ENCODE results near the gene CLCA4.

CLCA4 gene

DNA sequence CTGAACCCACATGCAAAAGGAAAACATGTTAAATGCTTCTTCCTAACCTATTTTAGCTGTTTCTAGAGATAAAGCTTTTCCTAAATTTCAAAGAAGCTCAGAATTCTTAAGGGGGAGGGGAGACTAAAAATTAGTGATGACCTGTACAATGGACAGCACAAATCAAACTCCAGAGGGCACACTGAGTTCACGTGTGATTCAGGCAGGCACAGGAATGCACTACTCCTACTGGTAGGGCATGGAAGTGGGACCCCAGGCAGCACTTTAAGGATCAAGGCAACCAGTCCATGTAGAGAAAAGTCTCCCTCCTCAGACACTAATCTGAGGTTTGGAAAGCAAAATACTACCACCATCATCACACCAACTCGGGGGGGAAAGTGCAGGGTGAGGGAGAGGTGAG is 31.3 kb upstream of the CLCA4 start:
- peak; percentile 44 for DNase-seq (ENCODE audit: low read depth)
- no peak overlapping the region for H3K4me3 ChIP-seq (ENCODE audit: control insufficient read depth, low read depth, low read length)
- TF ChIP-seq, protein P1, sequence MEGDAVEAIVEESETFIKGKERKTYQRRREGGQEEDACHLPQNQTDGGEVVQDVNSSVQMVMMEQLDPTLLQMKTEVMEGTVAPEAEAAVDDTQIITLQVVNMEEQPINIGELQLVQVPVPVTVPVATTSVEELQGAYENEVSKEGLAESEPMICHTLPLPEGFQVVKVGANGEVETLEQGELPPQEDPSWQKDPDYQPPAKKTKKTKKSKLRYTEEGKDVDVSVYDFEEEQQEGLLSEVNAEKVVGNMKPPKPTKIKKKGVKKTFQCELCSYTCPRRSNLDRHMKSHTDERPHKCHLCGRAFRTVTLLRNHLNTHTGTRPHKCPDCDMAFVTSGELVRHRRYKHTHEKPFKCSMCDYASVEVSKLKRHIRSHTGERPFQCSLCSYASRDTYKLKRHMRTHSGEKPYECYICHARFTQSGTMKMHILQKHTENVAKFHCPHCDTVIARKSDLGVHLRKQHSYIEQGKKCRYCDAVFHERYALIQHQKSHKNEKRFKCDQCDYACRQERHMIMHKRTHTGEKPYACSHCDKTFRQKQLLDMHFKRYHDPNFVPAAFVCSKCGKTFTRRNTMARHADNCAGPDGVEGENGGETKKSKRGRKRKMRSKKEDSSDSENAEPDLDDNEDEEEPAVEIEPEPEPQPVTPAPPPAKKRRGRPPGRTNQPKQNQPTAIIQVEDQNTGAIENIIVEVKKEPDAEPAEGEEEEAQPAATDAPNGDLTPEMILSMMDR (conservative IDR thresholded peaks at IDR 0.05; ENCODE audit: control insufficient read depth, insufficient read depth, low read depth, low read length) = peak; percentile 40

DNA sequence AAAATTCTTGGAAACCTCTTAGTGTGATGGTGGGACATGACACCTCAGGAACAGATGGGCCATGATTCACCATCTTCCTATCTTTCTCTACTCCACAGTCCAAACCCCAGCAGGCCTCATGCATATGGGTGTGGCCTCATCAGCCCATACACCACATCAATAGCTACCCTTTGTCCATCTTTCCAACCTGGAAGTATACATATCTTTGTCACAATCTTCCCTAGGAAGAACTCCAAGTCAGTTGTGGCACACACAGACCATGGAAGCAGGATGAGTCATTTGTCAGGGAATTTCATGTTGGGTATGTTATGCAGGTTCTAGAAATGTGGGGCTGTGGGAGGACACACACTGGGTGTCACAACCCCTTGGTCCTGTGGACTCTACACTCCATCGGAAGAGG is 30.5 kb upstream of the CLCA4 start:
- TF ChIP-seq, protein P1 (conservative IDR thresholded peaks at IDR 0.05; ENCODE audit: control insufficient read depth, insufficient read depth, low read depth, low read length) = no peak
- peak; percentile 17 for DNase-seq (ENCODE audit: low read depth)
- H3K4me3 ChIP-seq (ENCODE audit: control insufficient read depth, low read depth, low read length) = no peak overlapping the region

DNA sequence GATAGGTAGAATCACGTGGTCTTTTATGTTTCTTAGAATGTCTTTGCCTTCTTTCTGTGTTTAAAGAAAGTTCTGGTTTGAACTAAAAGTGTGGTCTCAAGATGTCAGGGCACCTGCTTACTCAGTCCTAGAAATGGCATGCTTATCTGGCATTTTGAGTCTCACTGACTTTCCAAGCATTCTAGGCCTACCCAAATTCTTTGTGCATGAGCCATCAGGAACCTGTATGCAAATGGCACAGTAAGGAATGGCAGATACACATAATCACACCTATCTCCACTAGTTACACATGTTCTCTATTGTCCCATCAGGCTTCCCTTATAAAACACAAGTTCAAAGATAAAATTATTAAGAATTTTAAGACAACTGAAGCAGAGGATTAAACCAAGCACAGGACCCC is 29.5 kb upstream of the CLCA4 start:
- TF ChIP-seq, protein P1 (conservative IDR thresholded peaks at IDR 0.05; ENCODE audit: control insufficient read depth, insufficient read depth, low read depth, low read length) = no peak
- DNase-seq (ENCODE audit: low read depth) = no peak
- no peak overlapping the region for H3K4me3 ChIP-seq (ENCODE audit: control insufficient read depth, low read depth, low read length)

DNA sequence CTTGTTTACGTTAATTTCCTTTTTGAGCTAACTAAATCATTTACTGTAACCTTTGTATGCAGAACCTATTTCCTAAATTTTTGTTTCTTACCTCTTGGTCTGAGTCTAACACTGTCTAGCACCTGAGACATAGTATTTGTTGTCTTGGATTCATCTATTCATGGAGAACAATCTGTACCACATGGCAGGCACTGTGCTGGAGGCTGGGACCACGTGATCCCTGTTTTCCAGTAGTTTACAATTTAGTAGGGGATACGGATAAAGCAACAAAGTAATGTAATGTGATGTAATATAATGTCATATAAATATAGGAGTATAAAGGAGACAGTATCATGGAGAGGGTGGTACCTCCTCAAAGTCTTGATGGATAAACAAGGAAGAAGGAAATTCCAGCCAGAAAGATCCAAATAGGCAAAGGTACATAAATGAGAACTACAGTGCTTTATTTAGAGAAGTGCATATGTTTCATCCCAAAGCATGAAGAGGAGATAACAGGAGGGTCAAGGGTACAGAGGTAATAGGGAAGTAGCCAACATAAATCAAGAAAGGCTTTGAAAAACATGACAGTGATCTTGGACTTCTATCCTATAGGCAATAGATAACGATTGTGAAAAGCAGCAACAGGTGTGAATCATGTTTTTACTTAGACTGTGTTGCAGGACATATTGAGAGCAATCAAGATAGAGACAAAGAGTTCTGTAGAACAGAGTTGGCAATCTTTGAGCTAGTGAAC is 25.9 kb upstream of the CLCA4 start:
- no peak overlapping the region for H3K4me3 ChIP-seq (ENCODE audit: control insufficient read depth, low read depth, low read length)
- TF ChIP-seq, protein P1 (conservative IDR thresholded peaks at IDR 0.05; ENCODE audit: control insufficient read depth, insufficient read depth, low read depth, low read length) = no peak
- DNase-seq (ENCODE audit: low read depth) = no peak

DNA sequence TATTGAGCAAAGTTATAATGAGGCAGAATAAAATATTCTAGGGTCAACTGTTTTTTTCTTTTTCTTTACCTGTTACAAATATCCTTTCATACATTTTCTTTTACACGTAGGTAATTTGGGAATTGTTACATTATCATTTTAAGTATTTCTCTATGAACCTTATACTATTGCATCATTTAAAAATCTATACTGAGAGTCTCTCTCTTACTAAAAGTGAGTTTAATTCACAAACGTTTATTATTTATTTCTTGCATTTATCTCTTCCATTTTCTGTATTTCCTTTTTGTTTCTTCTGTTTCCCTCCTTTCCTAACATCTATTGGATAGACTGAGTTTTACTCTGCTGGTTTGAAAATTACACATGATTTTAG is 25.4 kb upstream of the CLCA4 start:
- TF ChIP-seq, protein P1 (conservative IDR thresholded peaks at IDR 0.05; ENCODE audit: control insufficient read depth, insufficient read depth, low read depth, low read length) = no peak
- no peak overlapping the region for H3K4me3 ChIP-seq (ENCODE audit: control insufficient read depth, low read depth, low read length)
- DNase-seq (ENCODE audit: low read depth) = no peak

DNA sequence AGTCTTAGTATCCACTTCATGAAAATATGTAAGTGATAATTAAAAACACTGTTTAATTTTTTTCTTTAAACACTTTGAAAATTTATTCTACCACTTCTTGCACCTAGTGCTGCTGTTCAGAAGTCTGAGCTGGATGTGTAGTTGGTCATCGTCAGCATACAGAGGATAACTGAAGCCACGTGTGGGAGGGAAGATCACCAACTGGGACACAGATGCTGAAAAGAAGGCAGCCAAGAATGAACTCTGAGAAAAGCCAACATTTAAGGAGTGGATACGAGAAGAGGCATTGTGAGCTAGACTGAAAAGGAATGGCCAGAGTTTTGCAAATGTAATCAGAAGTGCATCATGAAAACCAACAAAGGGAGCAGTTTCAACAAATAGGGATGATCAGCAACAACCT is 24.6 kb upstream of the CLCA4 start:
- TF ChIP-seq, protein P1 (conservative IDR thresholded peaks at IDR 0.05; ENCODE audit: control insufficient read depth, insufficient read depth, low read depth, low read length) = no peak
- H3K4me3 ChIP-seq (ENCODE audit: control insufficient read depth, low read depth, low read length) = no peak overlapping the region
- DNase-seq (ENCODE audit: low read depth) = peak; percentile 34

Measured in fibroblast of mammary gland (primary cell).